GM12878 (cell line): ENCODE measurements around the gene FSHR.

ENCODE experiments used
- EP300 ChIP-seq, 2 experiments: fragments of 150-350 bp in 1 of 2; IDR thresholded peaks; 2 replicates each; pipeline ENCODE4 v1.6.1; 2011 to 2012; ENCODE audit warnings: low read depth in 2 of 2, low read length in 2 of 2, borderline replicate concordance in 1 of 2, improper control_type of control experiment in 1 of 2, inconsistent platforms in 1 of 2; ENCODE audit not compliant: control insufficient read depth in 1 of 2
- GABPA ChIP-seq: IDR thresholded peaks from 2 replicates; pipeline ENCODE4 v1.6.1; 2014; ENCODE audit warnings: antibody characterized with exemption, low read depth, mild to moderate bottlenecking, inconsistent platforms
- ZNF274 ChIP-seq: IDR thresholded peaks from one replicate; pipeline ENCODE4 v1.8.0; 2011; ENCODE audit not compliant: insufficient read length, insufficient read depth
- TF ChIP-seq, protein P1 (sequence below): fragments of 450-650 bp; IDR thresholded peaks from 2 replicates; pipeline ENCODE4 v1.6.1; 2017; ENCODE audit warnings: mild to moderate bottlenecking

DNA sequence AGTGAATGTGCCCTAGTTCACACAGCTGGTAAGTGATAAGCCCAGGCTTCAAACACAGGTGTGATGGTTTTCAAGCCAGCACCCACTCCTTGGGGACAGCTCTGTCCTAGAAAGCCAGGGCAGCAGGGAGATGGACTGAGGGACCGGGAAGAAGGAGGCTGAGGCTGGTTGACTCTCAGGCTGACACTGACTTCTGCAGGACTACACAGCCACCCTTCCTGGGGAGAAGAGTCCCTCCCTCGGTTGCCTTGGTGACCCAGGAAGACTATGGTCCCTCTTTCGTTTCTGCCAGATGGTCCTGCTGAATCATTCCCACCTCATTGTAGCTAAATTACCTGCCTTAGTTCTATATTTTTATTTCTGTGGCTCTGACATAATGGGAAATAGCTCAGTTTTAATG lies 11.3 kb upstream of the FSHR start:
- TF ChIP-seq, protein P1, sequence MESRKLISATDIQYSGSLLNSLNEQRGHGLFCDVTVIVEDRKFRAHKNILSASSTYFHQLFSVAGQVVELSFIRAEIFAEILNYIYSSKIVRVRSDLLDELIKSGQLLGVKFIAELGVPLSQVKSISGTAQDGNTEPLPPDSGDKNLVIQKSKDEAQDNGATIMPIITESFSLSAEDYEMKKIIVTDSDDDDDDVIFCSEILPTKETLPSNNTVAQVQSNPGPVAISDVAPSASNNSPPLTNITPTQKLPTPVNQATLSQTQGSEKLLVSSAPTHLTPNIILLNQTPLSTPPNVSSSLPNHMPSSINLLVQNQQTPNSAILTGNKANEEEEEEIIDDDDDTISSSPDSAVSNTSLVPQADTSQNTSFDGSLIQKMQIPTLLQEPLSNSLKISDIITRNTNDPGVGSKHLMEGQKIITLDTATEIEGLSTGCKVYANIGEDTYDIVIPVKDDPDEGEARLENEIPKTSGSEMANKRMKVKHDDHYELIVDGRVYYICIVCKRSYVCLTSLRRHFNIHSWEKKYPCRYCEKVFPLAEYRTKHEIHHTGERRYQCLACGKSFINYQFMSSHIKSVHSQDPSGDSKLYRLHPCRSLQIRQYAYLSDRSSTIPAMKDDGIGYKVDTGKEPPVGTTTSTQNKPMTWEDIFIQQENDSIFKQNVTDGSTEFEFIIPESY = no peak
- TF ChIP-seq ZNF274 = no peak
- no peak for TF ChIP-seq EP300 (IDR thresholded peaks at IDR 0.05; ENCODE audit: borderline replicate concordance in 1 of 2, control insufficient read depth in 1 of 2, low read depth in 2 of 2, low read length in 2 of 2)
- TF ChIP-seq GABPA = no peak
